PC-9 (cell line): ENCODE data around the gene B3GALT4. TPM values are rescaled to one million over a fixed set of nuclear protein-coding genes. Genes with fewer than 3 reads are reported as not detected.
A peak's percentile ranks its signal among the peaks of the same experiment; 100 is the strongest.

Experiments
- BruUV-seq: library from RNA; stranded (reverse); fragments of 400-500 nt; replicated peaks from 2 replicates; lab custom pipeline; 2021; lab: Mats Ljungman, UMichigan
- CTCF ChIA-PET: fragments of 300-600 bp; sonication (Branson Sonifier 250); formaldehyde crosslinking; loops from one replicate; lab custom pipeline; 2022; ENCODE audit warnings: antibody characterized with exemption; lab: Charles Lee
- POLR2A ChIA-PET: fragments of 300-600 bp; sonication (Branson Sonifier 250); formaldehyde crosslinking; loops from one replicate; lab custom pipeline; 2022; ENCODE audit warnings: antibody characterized with exemption; ENCODE audit not compliant: unreplicated experiment; lab: Charles Lee
- DNase-seq, 2 experiments: peaks; one replicate each; pipeline versions ENCODE4 v3.0.0 to v3.0.0-alpha.2; 2015 to 2022; ENCODE audit warnings: mixed read lengths in 1 of 2
- H2AFZ ChIP-seq: fragments of 200-600 bp; sonication (generic); 2 replicates; pipeline ENCODE4 v1.8.1; 2017; ENCODE audit warnings: antibody characterized with exemption
- H3F3A ChIP-seq: fragments of 200-600 bp; sonication (generic); 2 replicates; pipeline ENCODE4 v1.8.1; 2017; ENCODE audit warnings: antibody characterized with exemption, mild to moderate bottlenecking, low read depth; ENCODE audit not compliant: insufficient read depth
- H3K27ac ChIP-seq: fragments of 200-600 bp; sonication (generic); 2 replicates; pipeline ENCODE4 v1.6.1; 2016; ENCODE audit warnings: mixed run types
- H3K27me3 ChIP-seq: fragments of 200-600 bp; sonication (generic); 2 replicates; pipeline ENCODE4 v1.6.1; 2016; ENCODE audit warnings: low read depth, mixed run types; ENCODE audit not compliant: insufficient read depth
- H3K36me3 ChIP-seq: fragments of 200-600 bp; sonication (generic); 2 replicates; pipeline ENCODE4 v1.6.1; 2016; ENCODE audit warnings: low read depth, mixed run types
- H3K4me1 ChIP-seq: fragments of 200-600 bp; sonication (generic); replicated peaks from 2 replicates; pipeline ENCODE4 v1.6.1; 2016; ENCODE audit warnings: mixed run types; ENCODE audit not compliant: insufficient read depth
- H3K4me2 ChIP-seq: fragments of 200-600 bp; sonication (generic); 2 replicates; pipeline ENCODE4 v1.6.1; 2017; ENCODE audit warnings: mixed run types
- H3K4me3 ChIP-seq: fragments of 200-600 bp; sonication (generic); 2 replicates; pipeline ENCODE4 v1.6.1; 2016; ENCODE audit warnings: mixed run types
- H3K79me2 ChIP-seq: fragments of 200-600 bp; sonication (generic); 2 replicates; pipeline ENCODE4 v1.6.1; 2017; ENCODE audit warnings: low read depth, mixed run types
- H3K9me2 ChIP-seq: fragments of 200-600 bp; sonication (generic); 2 replicates; pipeline ENCODE4 v1.8.1; 2017; ENCODE audit warnings: mild to moderate bottlenecking; ENCODE audit not compliant: insufficient read depth
- H3K9me3 ChIP-seq: fragments of 200-600 bp; sonication (generic); 2 replicates; pipeline ENCODE4 v1.8.1; 2016; ENCODE audit warnings: low read depth; ENCODE audit not compliant: insufficient read depth
- H4K20me1 ChIP-seq: fragments of 200-600 bp; sonication (generic); 2 replicates; pipeline ENCODE4 v1.8.1; 2017; ENCODE audit not compliant: insufficient read depth
- EZH2 ChIP-seq: fragments of 200-600 bp; sonication (generic); IDR thresholded peaks from 2 replicates; pipeline ENCODE4 v1.8.0; 2017; ENCODE audit warnings: antibody characterized with exemption, low read depth
- intact Hi-C: fragments of 100-400 bp; cut with micrococcal nuclease; formaldehyde crosslinking; loops from one replicate; pipeline ENCODE4 v1.10.0; 2022; ENCODE audit not compliant: unreplicated experiment
- total RNA-seq: library from RNA; stranded (reverse); gene quantifications from 2 replicates; pipeline ENCODE4 v1.2.3, GENCODE V29; 2021
- TF ChIP-seq, protein P1 (sequence below): fragments of 200-600 bp; sonication (generic); conservative IDR thresholded peaks from 2 replicates; pipeline ENCODE4 v1.6.1; 2017; ENCODE audit warnings: mixed run types, antibody characterized with exemption, mild to moderate bottlenecking, moderate library complexity

The B3GALT4 gene
- total RNA-seq, 1 experiment from 2014 or later = 10.3 TPM

DNA sequence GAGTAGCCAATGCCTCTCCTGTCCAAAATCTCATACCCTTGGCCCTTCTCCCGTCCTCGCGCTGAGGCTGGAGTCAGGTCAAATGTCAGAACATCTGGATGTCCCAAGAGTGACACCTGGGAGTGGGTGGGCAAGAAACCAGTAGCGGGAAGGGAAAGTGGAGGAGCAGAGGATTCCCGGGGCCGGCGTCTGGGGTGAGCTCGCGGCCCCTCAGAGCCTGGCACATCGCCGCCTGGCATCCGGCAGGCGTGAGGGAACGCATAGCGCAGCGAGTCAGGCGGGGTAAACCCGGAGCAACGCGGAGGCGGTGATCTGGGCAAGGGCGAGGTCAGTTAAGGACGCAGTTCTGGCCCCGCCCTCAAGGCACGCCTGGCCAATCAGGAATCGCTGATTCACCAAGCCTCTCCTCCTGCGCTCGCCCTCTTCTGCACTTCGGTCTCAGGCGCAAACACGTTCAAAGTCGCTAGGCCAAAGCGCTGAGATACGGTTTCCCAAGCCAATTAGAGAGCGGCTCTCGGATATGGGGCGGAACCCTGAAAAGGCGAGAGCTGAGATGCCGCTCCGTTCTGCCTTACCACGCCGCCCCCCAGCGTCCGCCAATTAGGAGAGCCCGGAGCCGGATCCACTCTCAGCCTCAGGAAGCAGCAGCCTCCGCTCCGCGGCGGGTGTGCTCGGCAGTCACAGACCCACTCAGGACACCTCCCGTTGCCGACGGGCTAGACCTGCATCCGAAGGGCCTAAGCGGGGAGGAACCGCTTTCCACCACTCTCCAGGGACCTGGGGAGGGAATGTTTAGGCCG, 27.8 kb upstream of the B3GALT4 start:
- intact Hi-C loops = loop anchor here (1.0 to 5.0 kb wide), 6 partner anchors 48 to 411 kb away; partner anchors contain the start of genes RXRB, SLC39A7 and TAP2
- H2AFZ ChIP-seq = peak overlapping the region; percentile 81

DNA sequence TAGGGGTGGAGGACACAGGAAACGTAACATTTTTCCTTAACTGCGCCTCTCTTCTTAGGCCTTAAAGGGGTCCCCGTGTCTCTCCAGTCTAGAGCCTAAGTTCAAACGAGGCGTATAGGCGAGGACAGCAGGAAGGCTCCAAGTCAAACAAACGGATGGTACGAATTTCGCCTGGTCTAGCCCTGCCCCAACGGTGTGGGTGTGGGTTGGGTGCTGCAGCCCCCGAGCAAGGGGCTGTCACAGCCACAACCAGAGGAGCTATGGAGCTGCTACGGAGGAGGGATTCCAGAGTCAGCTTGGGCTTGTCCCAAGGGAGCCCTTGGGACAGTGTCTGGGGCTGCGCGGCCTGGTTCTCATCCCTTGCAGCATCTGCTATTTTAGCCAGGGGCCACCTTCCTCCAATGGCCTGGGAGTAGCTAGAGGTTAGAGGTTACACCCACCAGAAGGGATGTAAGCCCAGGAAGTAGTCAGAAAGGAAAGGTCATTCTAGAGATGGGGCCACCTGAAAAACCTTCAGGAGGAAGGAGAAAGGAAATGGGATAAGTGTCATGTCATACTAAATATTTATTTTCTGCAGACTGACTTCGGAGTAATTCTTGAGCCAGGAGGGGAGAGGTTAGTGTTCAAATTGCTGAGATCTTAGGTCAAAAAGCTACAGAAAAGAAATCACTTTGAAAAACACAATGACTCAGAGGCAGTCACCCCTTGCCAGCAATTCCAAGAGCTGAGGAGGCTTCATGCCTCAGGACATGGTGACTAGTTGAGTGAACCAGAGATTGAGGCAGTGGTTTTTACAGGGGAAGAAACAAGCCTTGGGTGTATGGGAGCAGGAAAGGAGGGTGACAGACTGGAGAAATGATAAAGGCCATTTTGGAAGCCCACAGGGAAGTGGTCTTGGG, 26.9 kb upstream of the B3GALT4 start:
- Histone ChIP-seq H3K27me3 (peaks cover 16% of the 10 kb centered on the region), H3F3A (peaks cover 34% of the 10 kb centered on the region), H3K36me3 (peaks cover 12% of the 10 kb centered on the region; the same call in 1 of the 2 replicates), H3K79me2 (no peaks in the 10 kb centered on the region), H2AFZ (peak overlapping the region; percentile 81), H3K4me1 (peaks cover 28% of the 10 kb centered on the region), H3K27ac (peak overlapping the region; percentile 66), H3K9me3 (no peaks in the 10 kb centered on the region), H3K4me2 (peak overlapping the region; percentile 94), H4K20me1 (no peaks in the 10 kb centered on the region), H3K9me2 (no peaks in the 10 kb centered on the region), H3K4me3 (peak overlapping the region; percentile 69)
- peak in 1 of 2 experiments; percentile 85 for DNase-seq
- intact Hi-C loops = loop anchor here (1.0 to 5.0 kb wide), 6 partner anchors 49 to 412 kb away; partner anchors contain the start of genes RXRB, SLC39A7 and TAP2
- POLR2A ChIA-PET = interaction anchor here (0.6 to 0.7 kb wide), 3 partner anchors 42 to 278 kb away, joined by 4 to 5 read pairs (median 5); no protein-coding TSS in a partner anchor
- CTCF ChIA-PET = interaction anchor here (0.6 to 0.9 kb wide), 3 partner anchors 12 to 433 kb away, joined by 3 to 4 read pairs (median 3); partner anchors contain the start of gene HLA-DOB
- BruUV-seq = TSS peak; percentile 88
- TF ChIP-seq, protein P1, sequence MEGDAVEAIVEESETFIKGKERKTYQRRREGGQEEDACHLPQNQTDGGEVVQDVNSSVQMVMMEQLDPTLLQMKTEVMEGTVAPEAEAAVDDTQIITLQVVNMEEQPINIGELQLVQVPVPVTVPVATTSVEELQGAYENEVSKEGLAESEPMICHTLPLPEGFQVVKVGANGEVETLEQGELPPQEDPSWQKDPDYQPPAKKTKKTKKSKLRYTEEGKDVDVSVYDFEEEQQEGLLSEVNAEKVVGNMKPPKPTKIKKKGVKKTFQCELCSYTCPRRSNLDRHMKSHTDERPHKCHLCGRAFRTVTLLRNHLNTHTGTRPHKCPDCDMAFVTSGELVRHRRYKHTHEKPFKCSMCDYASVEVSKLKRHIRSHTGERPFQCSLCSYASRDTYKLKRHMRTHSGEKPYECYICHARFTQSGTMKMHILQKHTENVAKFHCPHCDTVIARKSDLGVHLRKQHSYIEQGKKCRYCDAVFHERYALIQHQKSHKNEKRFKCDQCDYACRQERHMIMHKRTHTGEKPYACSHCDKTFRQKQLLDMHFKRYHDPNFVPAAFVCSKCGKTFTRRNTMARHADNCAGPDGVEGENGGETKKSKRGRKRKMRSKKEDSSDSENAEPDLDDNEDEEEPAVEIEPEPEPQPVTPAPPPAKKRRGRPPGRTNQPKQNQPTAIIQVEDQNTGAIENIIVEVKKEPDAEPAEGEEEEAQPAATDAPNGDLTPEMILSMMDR = no peak
- no peak for TF ChIP-seq EZH2

More for the DNA sequence above, 27.8 kb upstream of the B3GALT4 start:
- H3K4me1 ChIP-seq = peaks cover 28% of the 10 kb centered on the region
- H3K4me2 ChIP-seq = peak overlapping the region; percentile 94
- H3K9me2 ChIP-seq = no peaks in the 10 kb centered on the region
- H3K27me3 ChIP-seq = peaks cover 16% of the 10 kb centered on the region
- H3K27ac ChIP-seq = peak overlapping the region; percentile 66
- peak; percentile 95 to 97 for DNase-seq
- no TSS peak for BruUV-seq
- H3K36me3 ChIP-seq = peaks cover 12% of the 10 kb centered on the region; the same call in 1 of the 2 replicates
- H3K9me3 ChIP-seq = no peaks in the 10 kb centered on the region
- POLR2A ChIA-PET = interaction anchor here (0.6 kb wide), 2 partner anchors 49 to 277 kb away, joined by 4 to 5 read pairs; no protein-coding TSS in a partner anchor
- no peaks in the 10 kb centered on the region for H3K79me2 ChIP-seq
- CTCF ChIA-PET = interaction anchor here (0.6 to 0.9 kb wide), 5 partner anchors 11 to 432 kb away, joined by 3 to 10 read pairs (median 4); partner anchors contain the start of genes HLA-DOB and WDR46
- TF ChIP-seq EZH2 = no peak
- TF ChIP-seq, protein P1 = no peak
- H3K4me3 ChIP-seq = peak overlapping the region; percentile 69
- H3F3A ChIP-seq = peaks cover 34% of the 10 kb centered on the region
- H4K20me1 ChIP-seq = no peaks in the 10 kb centered on the region
